GM12874 (cell line): ENCODE measurements around the gene POLR3B.

Experiments used
- TF ChIP-seq, protein P1 (sequence below): IDR thresholded peaks from 2 replicates; pipeline ENCODE4 v1.5.1; 2011; ENCODE audit warnings: low read depth, mild to moderate bottlenecking, control low read depth, low read length, moderate library complexity; ENCODE audit not compliant: insufficient read depth

Gene POLR3B

DNA sequence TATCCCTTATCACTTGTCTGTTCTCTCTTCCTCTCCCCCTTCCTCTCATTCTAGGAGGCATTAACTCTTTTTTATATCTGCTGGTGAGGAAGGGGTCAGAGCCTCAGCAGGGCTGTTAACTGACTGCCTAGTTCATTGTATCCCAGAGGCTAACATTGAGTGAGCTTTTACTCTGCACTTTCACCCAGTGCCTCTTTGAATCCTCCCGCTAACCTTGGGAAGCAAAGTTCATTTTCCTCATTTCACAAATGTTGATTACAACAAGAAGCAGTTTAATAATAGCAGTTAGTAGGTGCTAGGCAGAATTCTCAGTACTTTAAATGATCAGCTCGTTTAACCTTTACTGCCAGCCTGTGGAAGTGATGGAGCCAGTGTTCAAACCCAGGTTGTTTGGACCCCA lies 75.5 kb downstream of the POLR3B start:
- TF ChIP-seq, protein P1, sequence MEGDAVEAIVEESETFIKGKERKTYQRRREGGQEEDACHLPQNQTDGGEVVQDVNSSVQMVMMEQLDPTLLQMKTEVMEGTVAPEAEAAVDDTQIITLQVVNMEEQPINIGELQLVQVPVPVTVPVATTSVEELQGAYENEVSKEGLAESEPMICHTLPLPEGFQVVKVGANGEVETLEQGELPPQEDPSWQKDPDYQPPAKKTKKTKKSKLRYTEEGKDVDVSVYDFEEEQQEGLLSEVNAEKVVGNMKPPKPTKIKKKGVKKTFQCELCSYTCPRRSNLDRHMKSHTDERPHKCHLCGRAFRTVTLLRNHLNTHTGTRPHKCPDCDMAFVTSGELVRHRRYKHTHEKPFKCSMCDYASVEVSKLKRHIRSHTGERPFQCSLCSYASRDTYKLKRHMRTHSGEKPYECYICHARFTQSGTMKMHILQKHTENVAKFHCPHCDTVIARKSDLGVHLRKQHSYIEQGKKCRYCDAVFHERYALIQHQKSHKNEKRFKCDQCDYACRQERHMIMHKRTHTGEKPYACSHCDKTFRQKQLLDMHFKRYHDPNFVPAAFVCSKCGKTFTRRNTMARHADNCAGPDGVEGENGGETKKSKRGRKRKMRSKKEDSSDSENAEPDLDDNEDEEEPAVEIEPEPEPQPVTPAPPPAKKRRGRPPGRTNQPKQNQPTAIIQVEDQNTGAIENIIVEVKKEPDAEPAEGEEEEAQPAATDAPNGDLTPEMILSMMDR: no peak

DNA sequence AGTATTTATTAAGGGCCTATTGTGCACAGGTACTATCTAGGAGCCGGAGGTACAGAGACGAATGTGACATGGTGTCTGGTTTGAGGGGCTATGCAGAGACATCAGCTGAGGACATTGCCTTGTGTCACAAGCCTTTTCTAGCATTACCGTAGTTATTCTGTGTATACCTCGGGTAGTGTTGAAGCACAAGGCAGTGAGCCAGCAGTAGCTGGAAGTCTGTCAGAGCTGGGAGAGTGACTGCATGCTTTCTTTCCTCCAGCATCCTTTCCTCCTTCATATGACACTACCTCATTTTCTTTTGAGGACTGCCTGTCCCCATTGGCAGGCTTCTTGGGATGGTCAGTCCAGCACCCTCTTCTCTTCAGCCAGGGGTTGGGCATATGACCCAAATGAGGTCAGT lies 77.0 kb downstream of the POLR3B start:
- TF ChIP-seq, protein P1: no peak

DNA sequence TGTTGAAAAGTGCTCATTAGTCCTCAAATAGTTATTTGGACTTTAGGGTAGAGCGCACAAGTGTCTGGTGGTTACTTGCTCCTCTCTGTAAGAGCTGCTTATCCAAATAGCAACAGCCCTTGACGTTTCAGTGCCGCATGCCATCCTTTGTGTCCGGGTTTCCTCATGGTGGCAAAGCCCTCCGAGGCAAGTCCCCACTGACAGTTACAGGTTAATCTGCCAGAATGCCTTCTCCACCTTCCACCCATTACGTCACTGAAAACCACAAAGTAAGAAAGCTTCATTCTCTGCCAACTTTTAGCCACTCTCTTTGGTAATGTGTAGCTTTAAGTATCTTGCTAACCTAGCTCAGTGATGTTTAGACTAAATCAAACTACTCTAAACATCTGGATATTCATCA lies 78.6 kb downstream of the POLR3B start:
- TF ChIP-seq, protein P1: no peak

DNA sequence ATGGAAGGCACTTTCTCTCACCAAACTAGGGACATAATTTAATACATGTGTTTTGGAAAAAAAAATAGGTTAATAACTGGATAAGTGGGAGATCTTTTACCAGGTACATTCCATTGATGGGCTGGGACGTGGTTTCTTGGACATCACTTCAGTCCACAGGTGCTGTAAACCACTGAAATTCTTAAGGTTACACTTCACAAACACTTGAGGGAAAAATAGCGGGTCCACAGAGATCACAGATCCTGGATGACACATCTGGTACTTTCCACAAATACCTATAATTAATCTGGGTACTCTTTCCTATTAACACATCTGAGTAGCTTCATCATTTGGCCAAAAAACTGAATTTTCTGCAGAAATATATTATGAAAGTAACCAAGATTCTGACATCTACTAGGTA lies 85.0 kb downstream of the POLR3B start:
- TF ChIP-seq, protein P1: no peak

DNA sequence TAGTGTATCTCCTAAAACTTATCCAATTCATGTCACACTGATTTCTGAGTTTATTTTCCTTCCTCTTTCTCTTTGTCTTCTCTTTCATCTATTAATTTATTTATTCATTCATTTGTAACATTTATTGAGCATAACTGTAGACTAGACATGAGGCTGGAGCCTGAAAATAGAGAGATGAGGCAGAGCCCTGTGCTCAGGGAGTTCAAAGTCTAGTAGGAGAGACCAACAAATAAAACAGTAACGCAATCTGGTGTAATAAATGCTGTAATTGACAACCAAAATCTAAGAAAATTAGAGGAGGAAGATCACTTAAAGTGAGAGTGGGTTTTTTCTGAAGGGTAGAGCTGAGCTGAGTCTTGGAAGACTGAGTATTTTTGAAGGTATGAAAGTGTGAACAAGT lies 87.5 kb downstream of the POLR3B start:
- TF ChIP-seq, protein P1: no peak

DNA sequence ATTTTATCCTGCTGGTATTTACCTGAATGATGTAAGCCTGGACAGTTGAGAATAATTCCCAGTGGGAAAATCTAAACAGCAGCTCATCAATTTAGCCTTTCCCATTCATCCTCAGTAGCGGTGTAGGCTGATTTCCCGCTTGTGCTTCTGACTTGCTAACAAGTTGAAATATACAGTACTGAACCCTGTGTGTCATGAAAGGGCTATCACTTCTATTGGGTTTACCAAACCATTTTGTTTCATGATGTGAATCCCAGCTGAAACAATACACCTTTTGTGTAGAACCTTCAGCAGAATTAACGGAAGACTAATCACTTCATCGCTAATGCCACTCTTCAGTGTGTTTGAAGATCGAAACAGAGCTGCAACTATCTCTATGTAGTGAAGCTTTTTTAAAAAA lies 88.4 kb downstream of the POLR3B start:
- TF ChIP-seq, protein P1: no peak

DNA sequence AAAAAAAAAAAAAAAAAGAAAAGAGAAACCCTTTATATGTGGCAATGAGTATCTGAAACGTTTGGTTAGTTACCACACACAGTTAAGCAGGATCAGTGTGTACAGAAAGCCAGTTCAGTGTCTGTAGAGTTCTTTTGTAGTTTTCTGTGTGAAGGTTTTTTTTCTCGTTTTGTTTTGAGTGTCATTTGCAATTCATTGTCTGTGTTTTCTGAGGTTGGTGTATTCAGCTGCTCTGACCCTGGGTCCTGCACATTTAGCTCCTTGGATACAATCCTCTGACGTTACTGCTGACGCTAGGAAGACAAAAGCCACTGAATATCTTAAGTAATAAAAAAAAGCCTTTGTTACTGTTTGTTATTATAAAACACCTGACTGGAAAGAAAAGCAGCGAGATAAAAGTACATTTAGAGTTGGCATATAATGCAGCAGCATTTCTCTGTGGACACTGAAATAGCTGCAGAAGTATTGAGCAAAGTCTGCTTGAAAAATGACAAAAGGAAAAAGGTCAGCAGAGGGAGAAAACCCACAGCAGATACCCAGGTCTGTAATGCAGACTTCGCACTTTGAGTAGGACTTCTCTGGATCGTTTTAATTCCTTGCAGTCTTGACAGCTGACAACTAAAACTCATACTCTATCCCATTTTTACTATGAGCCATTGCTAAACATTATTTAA lies 89.0 kb downstream of the POLR3B start:
- TF ChIP-seq, protein P1: no peak
